ENCODE measurements around the gene PACS2.

- no peak for TF ChIP-seq CTCF (IDR thresholded peaks at IDR 0.05)
- TF ChIP-seq POLR2A (IDR thresholded peaks at IDR 0.05) = no peak
Measured at GRCh38 chr14:105356927-105357326, 42.4 kb downstream of the PACS2 start.

All from testis (tissue), 2 donors.